ENCODE results near the gene RGL1.

GRCh38 chr1:183778568-183779433, 26.1 kb upstream of the RGL1 start:
- TF ChIP-seq CTCF (conservative IDR thresholded peaks at IDR 0.05) (no peak), ZFX (IDR thresholded peaks at IDR 0.05) (no peak)
